CD14-positive monocyte (primary cell): Measurements from ENCODE around the gene RPS6KA2. TPM values are rescaled to one million over a fixed set of nuclear protein-coding genes. Genes with fewer than 3 reads are reported as not detected.

Source experiments
- DNase-seq, 3 donors: peaks; one replicate each; pipeline ENCODE4 v3.0.0-alpha.2; 2011 to 2022
- H2AFZ ChIP-seq: 2 replicates; pipeline ENCODE4 v1.6.0; 2012; ENCODE audit warnings: mild to moderate bottlenecking, low read depth, low read length, inconsistent platforms; ENCODE audit not compliant: insufficient read depth, poor library complexity, severe bottlenecking
- H3K27ac ChIP-seq, 2 donors: 1 replicate in 1 of 2; 2 replicates in 1 of 2; pipeline ENCODE4 v1.5.1; 2012 to 2013; ENCODE audit warnings: low read length in 2 of 2, control low read depth in 1 of 2, inconsistent platforms in 1 of 2, low read depth in 1 of 2, mild to moderate bottlenecking in 1 of 2
- H3K27me3 ChIP-seq, 2 donors: one replicate each; pipeline versions ENCODE4 v1.6.0 to v1.6.1; 2011 to 2013; ENCODE audit warnings: low read length in 2 of 2; ENCODE audit not compliant: control insufficient read depth in 2 of 2, insufficient read depth in 2 of 2
- H3K36me3 ChIP-seq, 2 donors: replicated peaks in 1 of 2; 1 replicate in 1 of 2; 2 replicates in 1 of 2; pipeline versions ENCODE4 v1.5.1 to v1.6.1; 2012 to 2013; ENCODE audit warnings: low read length in 2 of 2, control low read depth in 1 of 2, inconsistent platforms in 1 of 2, mild to moderate bottlenecking in 1 of 2; ENCODE audit not compliant: insufficient read depth in 2 of 2, control insufficient read depth in 1 of 2
- H3K4me1 ChIP-seq, 2 donors: 1 replicate in 1 of 2; 2 replicates in 1 of 2; pipeline versions ENCODE4 v1.5.1 to v1.6.1; 2012 to 2013; ENCODE audit warnings: low read length in 2 of 2, control low read depth in 1 of 2, inconsistent platforms in 1 of 2, mild to moderate bottlenecking in 1 of 2, moderate library complexity in 1 of 2; ENCODE audit not compliant: insufficient read depth in 2 of 2, control insufficient read depth in 1 of 2
- H3K4me2 ChIP-seq: replicated peaks from 2 replicates; pipeline ENCODE3; 2012; ENCODE audit warnings: low read length, moderate library complexity, mild to moderate bottlenecking; ENCODE audit not compliant: poor library complexity, severe bottlenecking; ENCODE audit errors: extremely low read depth
- H3K4me3 ChIP-seq, 3 experiments: fragments of 200-600 bp in 1 of 3; sonication (generic) in 1 of 3; replicated peaks in 1 of 3; 1 replicate in 2 of 3; 2 replicates in 1 of 3; pipeline ENCODE4 v1.5.1; 2011 to 2013; ENCODE audit warnings: low read length in 3 of 3, mild to moderate bottlenecking in 3 of 3, control low read depth in 2 of 3, low read depth in 2 of 3, inconsistent platforms in 1 of 3, moderate library complexity in 1 of 3
- H3K79me2 ChIP-seq: 2 replicates; pipeline ENCODE4 v1.6.0; 2012; ENCODE audit warnings: mild to moderate bottlenecking, control low read depth, inconsistent platforms, low read length, moderate library complexity; ENCODE audit not compliant: insufficient read depth
- H3K9ac ChIP-seq: 2 replicates; pipeline ENCODE4 v1.6.0; 2017; ENCODE audit warnings: low read length, mild to moderate bottlenecking; ENCODE audit not compliant: insufficient read depth, poor library complexity, severe bottlenecking
- H3K9me3 ChIP-seq, 2 donors: replicated peaks in 1 of 2; 1 replicate in 1 of 2; 2 replicates in 1 of 2; pipeline versions ENCODE4 v1.5.1 to v1.6.1; 2012 to 2013; ENCODE audit warnings: low read length in 2 of 2, control low read depth in 1 of 2; ENCODE audit not compliant: control insufficient read depth in 1 of 2, insufficient read depth in 1 of 2
- H4K20me1 ChIP-seq: 2 replicates; pipeline ENCODE4 v1.6.0; 2012; ENCODE audit warnings: mild to moderate bottlenecking, low read length, control low read depth, moderate library complexity; ENCODE audit not compliant: insufficient read depth
- H3K27ac Mint-ChIP-seq, 7 donors: one replicate each; pipeline ENCODE4 v1.8.0; 2020; ENCODE audit warnings: mild to moderate bottlenecking in 7 of 7, mixed read lengths in 7 of 7, moderate library complexity in 6 of 7, inconsistent platforms in 2 of 7
- H3K27me3 Mint-ChIP-seq, 3 donors: one replicate each; pipeline ENCODE4 v1.8.0; 2021 to 2022; ENCODE audit warnings: low read depth in 3 of 3, mild to moderate bottlenecking in 3 of 3, mixed read lengths in 3 of 3, moderate library complexity in 3 of 3, inconsistent platforms in 1 of 3
- H3K36me3 Mint-ChIP-seq, 2 donors: one replicate each; pipeline ENCODE4 v1.8.0; 2020; ENCODE audit warnings: mixed read lengths in 2 of 2, inconsistent platforms in 1 of 2, mild to moderate bottlenecking in 1 of 2
- H3K4me1 Mint-ChIP-seq: one replicate; pipeline ENCODE4 v1.8.0; 2020; ENCODE audit warnings: mild to moderate bottlenecking, mixed read lengths
- H3K4me3 Mint-ChIP-seq, 2 donors: one replicate each; pipeline ENCODE4 v1.8.0; 2020; ENCODE audit warnings: mild to moderate bottlenecking in 2 of 2, mixed read lengths in 2 of 2, moderate library complexity in 1 of 2
- H3K9me3 Mint-ChIP-seq, 7 donors: one replicate each; pipeline ENCODE4 v1.8.0; 2020 to 2022; ENCODE audit warnings: mixed read lengths in 7 of 7, mild to moderate bottlenecking in 6 of 7, moderate library complexity in 6 of 7, inconsistent platforms in 2 of 7
- WGBS: methylation state at CpG from one replicate; pipeline ENCODE4 v1.1.5; 2013; ENCODE audit warnings: missing lambda C conversion rate; ENCODE audit not compliant: insufficient coverage; 5-methylcytosine and 5-hydroxymethylcytosine counted together
- intact Hi-C, 2 donors: fragments of 100-400 bp; cut with micrococcal nuclease; formaldehyde crosslinking; loops; one replicate each; pipeline versions ENCODE4 v1.15.0 to v1.15.1; 2023
- polyA plus RNA-seq, 3 donors: library from polyadenylated mRNA; depleted of rRNA in 1 of 3; unstranded in 2 of 3; stranded (reverse) in 1 of 3; fragments of 300-500 nt in 2 of 3; fragments of >200 nt in 1 of 3; fragmentation: Illumina TruSeq in 2 of 3; gene quantifications; 1 replicate in 2 of 3; 2 replicates in 1 of 3; pipeline ENCODE4 v1.2.3, GENCODE V29; 2012 to 2021
- TF ChIP-seq, protein P1 (sequence below): fragments of 200-600 bp; IDR thresholded peaks from one replicate; pipeline ENCODE4 v1.8.0; 2022; ENCODE audit warnings: antibody characterized with exemption, mild to moderate bottlenecking

Gene RPS6KA2
- polyA plus RNA-seq, 3 donors: 1.4 to 3.1 (median 1.9) TPM

DNA sequence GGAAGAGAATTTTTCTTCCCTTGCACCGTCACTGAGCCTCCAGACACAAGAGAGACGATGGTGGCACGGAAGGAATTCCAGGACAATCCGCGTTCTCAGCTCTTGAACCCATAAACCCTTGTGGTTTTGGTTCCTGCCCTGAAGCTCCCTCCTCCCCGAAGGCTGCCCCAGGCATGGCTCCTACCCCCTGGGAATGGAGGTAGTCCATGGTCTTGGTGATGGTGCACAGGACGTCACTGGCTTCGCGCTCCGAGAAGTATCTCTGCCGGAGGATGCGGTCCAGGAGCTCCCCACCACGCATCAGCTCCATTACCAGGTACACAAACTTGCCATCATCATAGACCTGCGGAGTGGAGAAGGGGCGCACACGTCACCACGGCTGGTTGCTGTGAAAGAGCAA lies 196.8 kb downstream of the RPS6KA2 start:
- no peak overlapping the region for H3K27ac ChIP-seq
- H3K4me3 ChIP-seq: no peak overlapping the region
- H3K36me3 ChIP-seq: no peaks in the 10 kb centered on the region
- intact Hi-C loops: no loop called here
- Mint-ChIP-seq H3K36me3 (peaks cover 0 to 3% of the 10 kb centered on the region in 2 donors), H3K9me3 (peaks cover 0 to 7% (median 2%) of the 10 kb centered on the region in 7 donors), H3K27ac (no peak overlapping the region), H3K4me1 (no peaks in the 10 kb centered on the region), H3K4me3 (no peak overlapping the region), H3K27me3 (peaks cover 1 to 3% (median 2%) of the 10 kb centered on the region in 3 donors)
- 90% methylated on average over 9 of the region's 17 CpGs for WGBS
- H4K20me1 ChIP-seq: no peaks in the 10 kb centered on the region
- no peaks in the 10 kb centered on the region for H3K27me3 ChIP-seq
- no peaks in the 10 kb centered on the region for H3K4me1 ChIP-seq
- DNase-seq: no peak
- H2AFZ ChIP-seq: no peak overlapping the region
- H3K9ac ChIP-seq: no peak overlapping the region
- TF ChIP-seq, protein P1, sequence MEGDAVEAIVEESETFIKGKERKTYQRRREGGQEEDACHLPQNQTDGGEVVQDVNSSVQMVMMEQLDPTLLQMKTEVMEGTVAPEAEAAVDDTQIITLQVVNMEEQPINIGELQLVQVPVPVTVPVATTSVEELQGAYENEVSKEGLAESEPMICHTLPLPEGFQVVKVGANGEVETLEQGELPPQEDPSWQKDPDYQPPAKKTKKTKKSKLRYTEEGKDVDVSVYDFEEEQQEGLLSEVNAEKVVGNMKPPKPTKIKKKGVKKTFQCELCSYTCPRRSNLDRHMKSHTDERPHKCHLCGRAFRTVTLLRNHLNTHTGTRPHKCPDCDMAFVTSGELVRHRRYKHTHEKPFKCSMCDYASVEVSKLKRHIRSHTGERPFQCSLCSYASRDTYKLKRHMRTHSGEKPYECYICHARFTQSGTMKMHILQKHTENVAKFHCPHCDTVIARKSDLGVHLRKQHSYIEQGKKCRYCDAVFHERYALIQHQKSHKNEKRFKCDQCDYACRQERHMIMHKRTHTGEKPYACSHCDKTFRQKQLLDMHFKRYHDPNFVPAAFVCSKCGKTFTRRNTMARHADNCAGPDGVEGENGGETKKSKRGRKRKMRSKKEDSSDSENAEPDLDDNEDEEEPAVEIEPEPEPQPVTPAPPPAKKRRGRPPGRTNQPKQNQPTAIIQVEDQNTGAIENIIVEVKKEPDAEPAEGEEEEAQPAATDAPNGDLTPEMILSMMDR: no peak
- H3K79me2 ChIP-seq: no peaks in the 10 kb centered on the region
- no peak overlapping the region for H3K4me2 ChIP-seq
- no peaks in the 10 kb centered on the region for H3K9me3 ChIP-seq

DNA sequence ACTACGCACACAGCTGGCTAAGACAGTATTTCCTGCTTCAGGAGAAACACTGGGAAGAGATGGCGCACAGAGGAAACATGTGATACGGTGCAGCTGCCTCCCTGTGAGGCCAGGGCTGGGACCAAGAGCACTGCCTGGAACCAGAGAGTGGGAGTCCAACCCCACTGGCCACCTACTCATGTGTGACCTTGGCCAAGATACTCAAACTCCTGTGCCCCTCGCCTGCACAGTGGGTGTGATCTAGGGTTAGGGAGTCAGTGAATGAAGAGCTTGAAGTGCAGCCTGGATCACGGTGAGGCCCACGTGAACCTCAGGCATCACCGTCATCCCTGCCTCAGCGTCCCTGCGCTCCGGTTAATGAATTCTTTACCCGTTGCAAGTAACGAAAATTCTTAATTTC lies 202.6 kb downstream of the RPS6KA2 start:
- Mint-ChIP-seq H3K27ac (no peak overlapping the region), H3K4me1 (peaks cover 6% of the 10 kb centered on the region), H3K9me3 (peaks cover 0 to 6% (median 2%) of the 10 kb centered on the region in 7 donors), H3K4me3 (no peak overlapping the region), H3K36me3 (peaks cover 0 to 3% of the 10 kb centered on the region in 2 donors), H3K27me3 (no peaks in the 10 kb centered on the region)
- no peaks in the 10 kb centered on the region for H3K9me3 ChIP-seq
- H3K9ac ChIP-seq: no peak overlapping the region
- H3K27ac ChIP-seq: no peak overlapping the region
- intact Hi-C loops: no loop called here
- H3K4me2 ChIP-seq: no peak overlapping the region
- no peaks in the 10 kb centered on the region for H4K20me1 ChIP-seq
- H3K36me3 ChIP-seq: no peaks in the 10 kb centered on the region
- no peak overlapping the region for H2AFZ ChIP-seq
- WGBS: 98% methylated on average over 5 of the region's 12 CpGs
- H3K4me1 ChIP-seq: peaks cover 0 to 3% of the 10 kb centered on the region in 2 donors
- TF ChIP-seq, protein P1: no peak
- no peaks in the 10 kb centered on the region for H3K79me2 ChIP-seq
- no peak overlapping the region for H3K4me3 ChIP-seq
- DNase-seq: no peak
- H3K27me3 ChIP-seq: no peaks in the 10 kb centered on the region
